GM18858 (cell line): Measurements from ENCODE around the gene VWC2.

Experiments used
- ATAC-seq: cut with Tn5 transposase; IDR thresholded peaks from one replicate; pipeline ENCODE4 v1.9.1; 2021; ENCODE audit not compliant: unreplicated experiment

The VWC2 gene

DNA sequence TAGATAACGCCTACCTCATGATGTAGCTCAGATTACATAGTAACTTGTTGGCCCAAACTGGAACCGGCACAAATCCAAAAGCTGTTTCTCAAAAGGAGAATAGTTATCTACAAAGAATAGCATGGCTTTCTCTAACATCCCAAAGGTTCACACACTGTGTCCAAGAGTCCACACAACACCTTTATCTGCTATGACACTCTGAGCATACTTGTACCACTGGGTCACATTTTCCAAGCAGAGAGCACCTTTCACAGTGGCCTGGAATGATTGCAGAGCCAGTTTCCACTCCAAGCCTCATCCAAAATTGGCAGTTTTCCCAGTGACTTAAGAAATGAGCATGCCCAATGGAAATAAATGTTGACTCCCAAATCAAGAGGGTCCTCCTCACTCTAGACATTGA, 155.3 kb downstream of the VWC2 start:
- ATAC-seq, result no peak

DNA sequence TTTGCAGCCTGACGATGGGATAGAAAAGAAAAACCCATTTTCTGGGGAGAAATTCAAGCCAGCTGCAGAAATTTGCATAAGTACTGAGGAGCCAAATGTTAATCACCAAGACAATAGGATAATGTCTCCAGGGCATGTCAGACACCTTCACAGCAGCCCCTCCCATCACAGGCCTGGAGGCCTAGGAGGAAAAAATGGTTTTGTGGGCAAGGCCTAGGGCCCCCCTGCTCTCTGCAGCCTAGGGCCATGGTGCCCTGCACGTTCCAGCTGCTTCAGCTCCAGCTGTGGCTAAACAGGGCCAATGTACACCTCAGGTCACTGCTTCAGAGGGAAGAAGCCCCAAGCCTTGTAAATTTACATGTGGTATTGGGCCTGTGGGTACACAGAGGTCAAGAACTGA, 158.2 kb downstream of the VWC2 start:
- no peak for ATAC-seq

DNA sequence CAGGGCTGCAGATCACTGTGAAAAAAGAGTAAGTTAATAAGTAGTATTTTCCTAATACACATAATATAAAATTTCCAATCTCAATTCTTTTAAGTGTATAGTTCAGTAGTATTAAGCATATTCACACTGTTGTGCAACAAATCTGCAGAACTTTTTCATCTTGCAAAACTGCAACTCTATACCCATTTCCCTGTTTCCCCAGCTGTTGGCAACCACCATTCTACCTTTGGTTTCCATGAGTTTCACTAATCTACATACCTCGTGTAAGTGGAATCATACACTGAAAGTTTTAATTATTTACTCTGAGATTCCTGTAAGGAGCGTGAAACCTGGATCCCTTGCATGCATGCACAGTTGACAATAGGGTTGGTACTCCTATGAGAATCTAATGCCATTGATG, 164.2 kb downstream of the VWC2 start:
- no peak for ATAC-seq
